ENCODE measurements around the gene FCHO2.

FCHO2 gene

DNA sequence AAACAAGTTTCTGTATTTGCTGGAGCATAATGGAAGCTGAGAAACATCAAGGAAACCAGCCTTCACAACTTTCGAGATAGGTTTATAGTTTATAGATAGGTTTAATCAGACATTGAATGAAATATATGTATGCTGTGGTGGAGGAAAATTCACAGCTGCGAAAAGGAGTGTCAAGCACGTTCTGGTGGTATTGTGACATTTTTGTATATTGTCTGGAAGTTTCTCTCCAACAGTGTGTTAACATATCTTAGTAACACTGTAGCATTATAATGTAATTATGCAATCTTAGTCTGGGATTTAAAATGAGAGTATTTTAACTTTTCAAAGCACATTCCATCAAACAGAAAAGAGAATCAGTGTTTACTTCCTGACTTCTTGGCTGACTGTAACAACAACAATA lies 50.0 kb downstream of the FCHO2 start:
- TF ChIP-seq GATA2 (IDR thresholded peaks at IDR 0.05; ENCODE audit: low read depth, low read length) (no peak), GATA3 (IDR thresholded peaks at IDR 0.05; ENCODE audit: low read depth, low read length) (no peak)

DNA sequence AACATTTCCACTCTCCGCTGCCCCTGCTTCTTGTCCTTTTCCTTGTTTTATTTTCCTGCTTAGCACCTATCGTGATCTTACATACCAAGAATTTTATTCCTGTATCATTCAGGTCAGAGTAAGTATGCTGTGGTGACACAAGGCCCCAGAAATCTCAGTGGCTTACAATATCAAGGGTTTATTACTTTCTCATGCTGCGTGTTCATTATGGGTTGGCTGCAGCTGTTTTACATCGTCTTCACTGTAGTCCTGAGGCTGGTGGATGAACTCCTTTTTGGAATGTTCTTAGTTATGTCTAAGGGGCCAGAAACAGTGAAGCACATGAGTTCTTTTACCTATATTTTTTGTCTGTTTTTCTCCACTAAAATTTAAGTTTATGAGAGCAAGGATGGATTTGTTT lies 51.2 kb downstream of the FCHO2 start:
- TF ChIP-seq GATA3 (IDR thresholded peaks at IDR 0.05; ENCODE audit: low read depth, low read length) (no peak), GATA2 (IDR thresholded peaks at IDR 0.05; ENCODE audit: low read depth, low read length) (no peak)

DNA sequence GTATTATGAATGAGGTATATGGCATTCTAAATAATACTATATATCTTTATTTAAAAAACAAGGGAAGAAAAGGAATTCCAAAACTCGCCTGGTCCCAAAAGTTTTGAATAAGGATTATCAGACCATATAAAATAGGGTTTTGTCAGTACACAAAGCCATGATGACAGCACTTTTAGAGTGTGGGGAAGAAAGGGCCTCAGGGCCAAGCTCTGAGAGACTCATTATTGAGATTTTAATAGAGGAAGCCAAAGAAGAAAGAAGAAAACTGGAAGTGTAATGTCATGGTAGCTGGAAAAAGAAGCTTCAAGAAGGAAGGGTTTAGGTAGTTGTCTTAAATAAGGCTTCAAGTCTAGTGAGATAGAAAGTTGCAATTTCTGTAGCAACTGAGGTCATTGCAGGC lies 53.0 kb downstream of the FCHO2 start:
- TF ChIP-seq GATA3 (IDR thresholded peaks at IDR 0.05; ENCODE audit: low read depth, low read length): no peak
- TF ChIP-seq GATA2 (IDR thresholded peaks at IDR 0.05; ENCODE audit: low read depth, low read length): no peak

DNA sequence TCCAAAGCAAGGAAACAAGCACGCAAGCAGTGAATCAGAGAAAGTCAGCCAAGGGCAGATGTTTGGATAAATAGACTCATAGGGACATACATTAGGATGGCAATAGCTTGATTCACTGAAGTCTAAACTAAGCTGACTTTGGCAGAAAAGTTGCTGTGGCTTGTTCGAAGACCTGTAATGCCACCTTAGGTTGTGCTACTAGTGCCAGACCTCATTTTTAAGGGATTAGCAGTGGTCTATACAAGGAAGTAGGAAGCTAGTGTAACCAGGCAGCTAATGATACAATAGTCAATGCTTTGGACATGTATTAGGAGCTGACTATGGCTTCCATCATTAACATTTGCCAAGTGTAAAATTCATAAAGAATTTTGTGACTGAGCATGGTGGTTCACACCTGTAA lies 63.1 kb downstream of the FCHO2 start:
- no peak for TF ChIP-seq GATA2 (IDR thresholded peaks at IDR 0.05; ENCODE audit: low read depth, low read length)
- TF ChIP-seq GATA3 (IDR thresholded peaks at IDR 0.05; ENCODE audit: low read depth, low read length): no peak

DNA sequence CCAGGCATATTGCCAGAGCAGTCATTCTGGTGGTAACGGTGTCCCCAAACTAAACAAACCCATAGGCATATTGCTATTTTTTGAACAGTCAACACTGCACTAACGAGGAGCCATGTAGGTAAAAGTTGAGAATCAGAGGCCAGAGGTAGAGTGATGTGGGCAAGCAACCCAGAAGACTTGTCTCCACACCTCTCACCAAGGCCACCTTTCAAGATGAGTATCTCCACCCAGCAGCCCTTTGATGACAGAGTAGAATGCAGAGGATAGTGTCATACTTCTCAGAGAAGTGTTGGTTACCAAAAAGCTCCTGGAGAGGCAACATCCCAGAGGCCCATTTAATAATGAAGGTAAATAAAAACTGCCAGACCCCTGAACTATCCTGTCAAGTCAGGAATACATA lies 63.9 kb downstream of the FCHO2 start:
- TF ChIP-seq GATA2 (IDR thresholded peaks at IDR 0.05; ENCODE audit: low read depth, low read length) (no peak), GATA3 (IDR thresholded peaks at IDR 0.05; ENCODE audit: low read depth, low read length) (no peak)

DNA sequence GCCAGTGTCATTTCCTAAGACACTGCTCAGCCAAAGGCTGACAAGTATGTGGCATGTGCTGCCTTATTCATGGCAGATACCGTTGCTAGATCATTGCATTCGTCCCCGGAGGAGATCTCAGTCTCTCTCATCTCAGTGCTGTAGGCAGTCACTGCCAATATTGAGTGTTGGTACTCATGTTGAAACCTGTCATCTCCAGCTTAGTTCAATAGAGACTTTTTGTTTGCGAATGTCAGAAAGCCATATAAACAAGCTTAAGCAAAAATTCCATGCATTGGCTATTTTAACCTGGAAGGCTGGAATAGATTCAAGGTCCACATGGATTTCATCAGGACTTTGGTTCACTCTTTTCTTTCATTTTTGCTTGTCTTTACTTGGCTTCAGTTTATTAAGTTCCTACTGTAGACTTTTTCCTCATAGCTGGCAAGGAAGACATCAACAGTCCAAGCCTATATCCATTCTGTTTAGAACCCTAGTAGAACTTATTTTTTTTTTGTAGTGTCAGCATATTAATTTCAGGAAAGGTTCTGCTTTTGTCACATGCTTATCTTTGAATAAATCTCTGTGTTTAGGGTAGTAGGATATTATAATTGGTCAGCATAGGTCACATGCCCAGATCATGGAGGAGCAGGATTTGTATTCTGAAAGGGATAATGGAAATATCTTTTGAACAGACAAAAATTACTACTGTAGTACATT lies 66.8 kb downstream of the FCHO2 start:
- TF ChIP-seq GATA3 (IDR thresholded peaks at IDR 0.05; ENCODE audit: low read depth, low read length) (no peak), GATA2 (IDR thresholded peaks at IDR 0.05; ENCODE audit: low read depth, low read length) (no peak)

DNA sequence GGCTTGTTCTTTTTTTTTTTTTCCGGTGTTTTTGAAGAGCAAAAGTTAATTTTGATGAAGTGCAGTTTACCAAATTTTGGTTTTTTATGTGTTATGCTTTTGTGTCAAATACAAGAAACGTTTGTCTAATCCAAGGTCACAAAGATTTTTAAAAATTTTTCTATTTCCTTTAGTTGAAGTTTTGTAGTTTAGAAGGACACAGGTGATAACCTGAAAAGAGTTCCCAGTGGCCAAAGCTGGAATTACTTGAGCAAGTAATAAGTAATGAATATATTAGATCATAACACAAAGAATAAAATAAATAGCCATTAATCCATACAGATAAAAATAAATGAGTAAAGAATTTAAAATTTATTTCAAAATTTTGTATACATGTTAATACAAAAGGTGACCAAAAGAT lies 71.5 kb downstream of the FCHO2 start:
- no peak for TF ChIP-seq GATA3 (IDR thresholded peaks at IDR 0.05; ENCODE audit: low read depth, low read length)
- no peak for TF ChIP-seq GATA2 (IDR thresholded peaks at IDR 0.05; ENCODE audit: low read depth, low read length)

DNA sequence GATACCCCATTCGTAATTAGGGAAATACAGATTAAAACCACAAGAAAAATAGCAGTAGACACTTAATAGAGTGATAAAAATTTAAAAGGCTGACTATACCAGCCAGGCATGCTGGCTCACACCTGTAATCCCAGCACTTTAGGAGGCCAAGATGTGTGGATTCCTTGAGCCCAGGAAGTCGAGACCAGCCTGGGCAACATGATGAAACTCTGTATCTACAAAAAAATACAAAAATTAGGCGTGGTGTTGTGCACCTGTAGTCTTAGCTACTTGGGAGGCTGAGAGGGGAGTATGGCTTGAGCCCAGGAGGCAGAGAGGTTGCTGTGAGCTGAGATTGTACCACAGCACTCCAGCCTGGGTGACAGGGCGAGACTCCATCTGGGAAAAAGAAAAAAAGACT lies 72.0 kb downstream of the FCHO2 start:
- TF ChIP-seq GATA2 (IDR thresholded peaks at IDR 0.05; ENCODE audit: low read depth, low read length) (no peak), GATA3 (IDR thresholded peaks at IDR 0.05; ENCODE audit: low read depth, low read length) (no peak)

DNA sequence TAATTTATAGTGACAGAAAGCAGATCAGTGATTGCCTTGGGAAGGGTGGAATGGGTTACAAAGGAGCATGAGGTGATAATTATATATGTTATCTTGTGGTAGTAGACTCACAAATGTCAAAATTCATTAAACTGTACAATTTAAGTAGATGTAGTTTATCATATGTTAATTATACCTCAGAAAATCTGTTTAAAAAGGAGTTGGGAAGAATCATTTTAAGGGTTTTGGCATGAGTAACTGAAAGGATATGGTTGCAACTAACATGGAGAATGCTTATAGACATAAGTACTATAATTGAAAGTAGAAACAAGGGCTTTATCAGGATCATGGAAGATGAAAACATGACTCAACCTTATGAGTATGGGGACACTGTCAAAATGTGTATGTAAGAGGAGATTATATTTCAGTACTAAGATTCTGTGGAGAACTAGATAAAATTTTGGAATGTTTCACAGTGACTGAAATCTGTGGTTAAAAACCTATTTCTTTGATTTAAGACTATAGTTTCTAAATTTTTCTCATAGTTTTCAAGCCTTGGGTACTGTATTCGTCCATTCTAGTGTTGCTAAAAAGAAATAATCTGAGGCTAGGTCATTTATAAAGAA lies 73.3 kb downstream of the FCHO2 start:
- TF ChIP-seq GATA3 (IDR thresholded peaks at IDR 0.05; ENCODE audit: low read depth, low read length): no peak
- TF ChIP-seq GATA2 (IDR thresholded peaks at IDR 0.05; ENCODE audit: low read depth, low read length): no peak

DNA sequence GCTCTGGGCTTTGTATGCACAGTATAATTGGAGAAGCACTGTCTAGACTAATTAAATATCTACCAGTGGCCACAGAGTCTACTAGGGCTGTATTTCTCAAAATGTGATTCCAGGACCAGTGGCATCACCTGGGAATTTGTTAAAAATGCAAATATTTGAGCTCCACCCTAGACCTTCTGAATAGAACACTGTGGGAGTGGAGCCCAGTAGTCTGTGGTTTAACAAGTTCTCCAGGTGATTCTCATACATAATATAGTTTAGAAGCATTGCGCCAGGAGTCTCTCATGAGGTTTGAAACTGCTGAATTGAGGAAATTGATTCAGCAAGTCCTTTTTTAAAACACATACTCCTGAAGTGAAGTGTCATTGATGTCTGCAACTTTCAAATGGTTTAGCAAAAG lies 74.7 kb downstream of the FCHO2 start:
- TF ChIP-seq GATA3 (IDR thresholded peaks at IDR 0.05; ENCODE audit: low read depth, low read length) (no peak), GATA2 (IDR thresholded peaks at IDR 0.05; ENCODE audit: low read depth, low read length) (no peak)

DNA sequence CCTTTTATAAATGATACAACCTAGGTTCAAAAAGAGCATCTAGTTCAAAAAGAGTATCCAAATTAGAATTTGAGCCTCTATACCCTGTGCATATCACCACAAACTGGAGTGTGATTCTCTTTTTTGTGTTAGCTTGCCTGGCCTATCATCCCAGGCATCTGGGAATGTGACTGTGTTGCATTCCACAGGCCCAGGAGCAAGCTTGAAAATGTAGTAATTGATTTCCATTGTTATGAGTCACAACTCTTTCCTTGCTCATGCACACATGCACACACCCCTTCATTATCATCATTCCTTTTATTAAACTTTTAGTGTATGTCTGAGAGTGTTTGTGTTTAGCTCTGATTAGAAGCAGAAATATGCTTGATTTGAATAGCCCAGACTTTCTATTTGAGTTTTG lies 75.2 kb downstream of the FCHO2 start:
- TF ChIP-seq GATA2 (IDR thresholded peaks at IDR 0.05; ENCODE audit: low read depth, low read length): no peak
- TF ChIP-seq GATA3 (IDR thresholded peaks at IDR 0.05; ENCODE audit: low read depth, low read length): no peak

DNA sequence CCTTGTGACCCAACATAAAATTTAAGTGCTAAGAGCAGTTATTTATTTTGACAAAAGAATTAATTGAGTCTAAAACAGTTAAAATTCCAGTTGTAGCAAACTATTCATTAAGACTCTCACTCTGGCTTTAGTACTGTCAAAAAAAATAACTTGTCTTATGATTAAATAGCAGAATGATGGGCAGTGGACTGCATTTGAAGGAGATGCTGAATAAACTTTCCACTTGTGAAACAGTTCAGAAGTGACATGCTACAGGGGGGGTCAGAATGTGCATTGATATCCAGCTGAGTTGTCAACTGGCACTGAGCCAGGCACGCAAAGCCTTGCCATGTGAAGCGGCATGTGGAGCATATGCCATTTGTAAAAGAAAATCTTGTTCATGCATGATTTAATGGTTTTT lies 76.0 kb downstream of the FCHO2 start:
- no peak for TF ChIP-seq GATA2 (IDR thresholded peaks at IDR 0.05; ENCODE audit: low read depth, low read length)
- no peak for TF ChIP-seq GATA3 (IDR thresholded peaks at IDR 0.05; ENCODE audit: low read depth, low read length)

DNA sequence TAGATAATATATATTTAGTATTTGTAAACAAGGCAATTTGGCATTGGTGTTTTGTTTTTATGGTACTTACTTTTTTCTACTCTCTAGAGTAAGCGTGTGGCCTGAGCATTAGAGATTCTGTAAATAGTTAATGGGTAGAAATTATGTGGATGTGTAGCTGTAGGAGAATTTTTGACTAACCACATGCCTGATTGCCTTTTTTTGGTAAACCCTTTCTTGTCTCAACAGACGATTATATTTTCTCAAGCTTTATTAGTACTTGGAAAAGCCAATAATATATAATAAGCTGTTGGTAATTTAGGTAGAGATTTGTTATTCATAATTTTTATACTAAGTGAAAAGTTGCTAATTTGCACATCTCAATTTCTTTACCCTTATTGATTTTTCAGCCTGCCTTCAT lies 76.8 kb downstream of the FCHO2 start:
- no peak for TF ChIP-seq GATA3 (IDR thresholded peaks at IDR 0.05; ENCODE audit: low read depth, low read length)
- TF ChIP-seq GATA2 (IDR thresholded peaks at IDR 0.05; ENCODE audit: low read depth, low read length): no peak

DNA sequence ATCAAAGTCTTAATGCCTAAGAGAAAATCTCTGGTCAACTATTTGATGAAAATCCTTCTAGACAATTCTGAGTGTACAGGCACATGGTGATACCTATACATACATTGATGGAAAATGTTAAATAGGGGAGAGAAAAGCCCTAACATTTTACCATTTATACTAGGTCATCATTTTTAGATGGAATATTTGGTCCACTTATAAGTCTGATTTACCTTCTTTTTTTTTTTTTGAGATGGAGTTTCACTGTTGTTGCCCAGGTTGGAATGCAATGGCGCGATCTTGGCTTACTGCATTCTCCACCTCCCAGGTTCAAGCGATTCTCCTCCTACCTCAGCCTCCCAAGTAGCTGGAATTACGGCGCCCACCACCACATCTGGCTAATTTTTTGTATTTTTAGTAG lies 81.7 kb downstream of the FCHO2 start:
- TF ChIP-seq GATA2 (IDR thresholded peaks at IDR 0.05; ENCODE audit: low read depth, low read length) (no peak), GATA3 (IDR thresholded peaks at IDR 0.05; ENCODE audit: low read depth, low read length) (no peak)

DNA sequence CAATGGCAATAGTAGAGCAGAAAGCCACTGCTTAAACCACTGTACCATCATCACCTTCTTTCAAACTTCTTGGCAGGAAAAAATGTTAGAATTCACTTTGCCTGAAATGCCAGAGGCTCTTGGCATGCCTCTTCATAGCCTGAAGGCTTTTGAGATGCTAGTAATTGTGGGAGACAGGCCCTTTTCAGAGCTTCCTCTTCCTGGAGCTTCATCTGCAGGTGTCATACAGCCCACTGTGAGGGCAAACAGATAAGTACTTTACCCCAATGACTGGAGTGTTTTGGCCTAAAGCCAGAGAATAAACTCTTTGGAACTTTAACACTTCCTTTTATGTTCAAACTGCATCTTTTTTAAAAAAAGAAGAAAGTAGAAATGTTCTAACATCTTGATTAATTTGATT lies 83.2 kb downstream of the FCHO2 start:
- no peak for TF ChIP-seq GATA2 (IDR thresholded peaks at IDR 0.05; ENCODE audit: low read depth, low read length)

DNA sequence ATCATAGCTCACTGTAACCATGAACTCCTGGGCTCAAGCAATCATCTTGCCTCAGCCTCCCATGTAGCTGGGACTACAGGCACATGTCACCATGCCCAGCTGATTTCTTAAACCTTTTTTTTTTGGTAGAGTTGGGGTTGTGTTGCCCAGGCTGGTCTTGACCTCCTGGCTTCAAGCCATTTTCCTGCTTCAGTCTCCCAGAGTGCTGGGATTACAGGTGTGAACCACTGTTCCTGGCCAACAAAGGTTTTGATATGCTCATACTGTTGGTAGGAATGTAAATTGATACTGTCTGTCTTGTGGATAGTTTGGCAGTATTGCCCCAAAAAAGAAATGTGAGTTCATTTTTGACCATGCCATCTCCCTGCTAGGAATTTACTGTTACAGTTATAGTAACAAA lies 87.2 kb downstream of the FCHO2 start:
- no peak for TF ChIP-seq GATA2 (IDR thresholded peaks at IDR 0.05; ENCODE audit: low read depth, low read length)
- TF ChIP-seq GATA3 (IDR thresholded peaks at IDR 0.05; ENCODE audit: low read depth, low read length): no peak
